K562 (cell line): ENCODE measurements around the gene DEGS1. TPM values are rescaled to one million over a fixed set of nuclear protein-coding genes. Genes with fewer than 3 reads are reported as not detected.

Experiments
- ATAC-seq: fragments of 200-7000 bp; cut with Tn5 transposase; 3 replicates; pipeline ENCODE4 v1.9.1; 2020; ENCODE audit warnings: moderate library complexity
- BruUV-seq: library from RNA; stranded (reverse); fragments of 400-500 nt; replicated peaks from 2 replicates; lab custom pipeline; 2021; lab: Mats Ljungman, UMichigan
- CTCF ChIA-PET: fragments of 300-600 bp; formaldehyde crosslinking; extraction: SDS; loops from one replicate; lab custom pipeline; 2021; ENCODE audit warnings: low intra/inter-chr PET ratio; lab: Yijun Ruan, JAX
- POLR2A ChIA-PET: fragments of 300-600, 350-650 bp; sonication (Branson Sonifier 250); formaldehyde crosslinking; extraction: SDS; loops from one replicate; lab custom pipeline; 2021; ENCODE audit warnings: antibody characterized with exemption, inconsistent platforms; lab: Yijun Ruan, JAX
- DNase-seq, 4 experiments: peaks; one replicate each; pipeline versions ENCODE4 v3.0.0 to v3.0.0-alpha.2; 2011 to 2018; ENCODE audit warnings: low spot score in 3 of 4, mixed read lengths in 3 of 4; ENCODE audit errors: extremely low read depth in 1 of 4
- FAIRE-seq: peaks from 2 replicates; lab custom pipeline; 2011; peaks lifted over from hg19 to GRCh38; lab: Jason Lieb, UNC
- H2AFZ ChIP-seq: 2 replicates; pipeline ENCODE4 v1.6.0; 2011; ENCODE audit warnings: low read depth, low read length, control low read depth, inconsistent platforms
- H3K27ac ChIP-seq: fragments of 200-600 bp; 3 replicates; pipeline ENCODE4 v1.8.0; 2011; ENCODE audit warnings: low read depth, mild to moderate bottlenecking, control low read depth, inconsistent platforms, low read length, moderate library complexity, mixed read lengths; ENCODE audit errors: extremely low read depth
- H3K27me3 ChIP-seq, 2 experiments: fragments of 300-600 bp in 1 of 2; 2 replicates in 1 of 2; 3 replicates in 1 of 2; pipeline versions ENCODE4 v1.6.0 to v1.8.0; 2011; ENCODE audit warnings: inconsistent platforms in 2 of 2, low read length in 2 of 2, mild to moderate bottlenecking in 1 of 2, mixed read lengths in 1 of 2, moderate library complexity in 1 of 2; ENCODE audit not compliant: control insufficient read depth in 2 of 2, insufficient read depth in 2 of 2
- H3K36me3 ChIP-seq: fragments of 300-600 bp; 3 replicates; pipeline ENCODE4 v1.8.0; 2011; ENCODE audit warnings: mild to moderate bottlenecking, low read length, inconsistent platforms; ENCODE audit not compliant: control insufficient read depth, insufficient read depth
- H3K4me1 ChIP-seq, 2 experiments: fragments of 200-600 bp in 1 of 2; replicated peaks in 1 of 2; 2 replicates in 1 of 2; 3 replicates in 1 of 2; pipeline versions ENCODE4 v1.5.1 to v1.8.0; 2011; ENCODE audit warnings: inconsistent platforms in 2 of 2, low read length in 2 of 2, mild to moderate bottlenecking in 1 of 2, mixed read lengths in 1 of 2, moderate library complexity in 1 of 2; ENCODE audit not compliant: control insufficient read depth in 2 of 2, insufficient read depth in 2 of 2
- H3K4me2 ChIP-seq: 2 replicates; pipeline ENCODE4 v1.6.1; 2011; ENCODE audit warnings: low read length, control low read depth, inconsistent platforms, mixed read lengths; ENCODE audit not compliant: insufficient read depth
- H3K4me3 ChIP-seq: fragments of 200-600 bp; sonication (generic), shearing (Covaris generic); 2 replicates; pipeline ENCODE4 v1.5.1; 2016; ENCODE audit warnings: control low read depth, inconsistent platforms
- H3K79me2 ChIP-seq: fragments of 200-600 bp; 3 replicates; pipeline ENCODE4 v1.8.0; 2011; ENCODE audit warnings: low read length, inconsistent platforms; ENCODE audit not compliant: control insufficient read depth, insufficient read depth
- H3K9ac ChIP-seq, 2 experiments: 2 replicates each; pipeline versions ENCODE4 v1.6.0 to v1.6.1; 2011; ENCODE audit warnings: low read depth in 2 of 2, low read length in 2 of 2, control low read depth in 1 of 2, inconsistent platforms in 1 of 2, mild to moderate bottlenecking in 1 of 2, mixed read lengths in 1 of 2; ENCODE audit not compliant: insufficient read depth in 1 of 2
- H3K9me1 ChIP-seq: one replicate; pipeline ENCODE4 v1.6.0; 2011; ENCODE audit warnings: inconsistent platforms, mild to moderate bottlenecking, low read length, moderate library complexity; ENCODE audit not compliant: control insufficient read depth, insufficient read depth
- H3K9me3 ChIP-seq: replicated peaks from 2 replicates; pipeline ENCODE4 v1.5.1; 2011; ENCODE audit warnings: low read depth, low read length, inconsistent platforms; ENCODE audit not compliant: control insufficient read depth, insufficient read depth
- H4K20me1 ChIP-seq: replicated peaks from 2 replicates; pipeline ENCODE4 v1.6.1; 2011; ENCODE audit warnings: low read length, inconsistent platforms, mixed read lengths; ENCODE audit not compliant: control insufficient read depth, insufficient read depth
- ETS1 ChIP-seq: conservative IDR thresholded peaks from 2 replicates; pipeline ENCODE4 v1.6.1; 2011; ENCODE audit warnings: low read depth, mild to moderate bottlenecking, low read length; ENCODE audit not compliant: control insufficient read depth
- FOXM1 ChIP-seq, 2 experiments: fragments of 450-650 bp in 1 of 2; sonication (generic) in 1 of 2; formaldehyde crosslinking in 1 of 2; IDR thresholded peaks; 2 replicates each; pipeline versions ENCODE4 v1.6.1 to v1.9.0; 2017 to 2022; ENCODE audit warnings: low read depth in 2 of 2, mild to moderate bottlenecking in 2 of 2, missing genetic modification reagents in 1 of 2, moderate library complexity in 1 of 2
- HEY1 ChIP-seq: fragments of 250-450 bp; sonication (Bioruptor Pico); IDR thresholded peaks from 2 replicates; pipeline ENCODE4 v1.5.0; 2020; ENCODE audit warnings: mild to moderate bottlenecking, moderate library complexity, borderline replicate concordance
- HNRNPUL1 ChIP-seq: fragments of 200-400 bp; formaldehyde crosslinking; IDR thresholded peaks from 2 replicates; pipeline ENCODE4 v1.6.1; 2017; ENCODE audit warnings: low read length
- IFI16 ChIP-seq: fragments of 250-450 bp; sonication (Bioruptor Pico); IDR thresholded peaks from 2 replicates; pipeline ENCODE4 v2.1.2; 2022; ENCODE audit warnings: mild to moderate bottlenecking, inconsistent platforms
- KDM5B ChIP-seq: fragments of 200-600 bp; sonication (generic); IDR thresholded peaks from 2 replicates; pipeline ENCODE4 v1.6.1; 2012; ENCODE audit warnings: low read depth, mild to moderate bottlenecking, moderate library complexity, low read length, control low read depth, inconsistent platforms; ENCODE audit not compliant: insufficient replicate concordance
- KLF1 ChIP-seq: fragments of 450-650 bp; IDR thresholded peaks from 2 replicates; pipeline ENCODE4 v1.6.1; 2016; ENCODE audit warnings: missing genetic modification characterization, missing compliant biosample characterization
- LEF1 ChIP-seq: fragments of 450-650 bp; IDR thresholded peaks from 2 replicates; pipeline ENCODE4 v1.6.1; 2016; ENCODE audit warnings: mild to moderate bottlenecking
- NCOA6 ChIP-seq: fragments of 450-650 bp; IDR thresholded peaks from 2 replicates; pipeline ENCODE4 v1.6.1; 2017; ENCODE audit warnings: mild to moderate bottlenecking
- NUFIP1 ChIP-seq: fragments of 450-650 bp; IDR thresholded peaks from 2 replicates; pipeline ENCODE4 v1.6.1; 2018; ENCODE audit not compliant: partially characterized antibody
- PRPF4 ChIP-seq: fragments of 200-400 bp; formaldehyde crosslinking; IDR thresholded peaks from one replicate; pipeline ENCODE4 v1.6.1; 2017; ENCODE audit warnings: low read length, low read depth, mild to moderate bottlenecking; ENCODE audit not compliant: insufficient read depth, poor library complexity, severe bottlenecking
- SMAD4 ChIP-seq: fragments of 250-450 bp; sonication (Bioruptor Pico); conservative IDR thresholded peaks from 2 replicates; pipeline ENCODE4 v1.8.0; 2021; ENCODE audit warnings: inconsistent platforms, mild to moderate bottlenecking, moderate library complexity
- SMARCC2 ChIP-seq: fragments of 450-650 bp; IDR thresholded peaks from 2 replicates; pipeline ENCODE4 v1.6.1; 2017; ENCODE audit warnings: antibody characterized with exemption, moderate library complexity, mild to moderate bottlenecking, low read depth
- TARDBP ChIP-seq: fragments of 450-650 bp; IDR thresholded peaks from 2 replicates; pipeline ENCODE4 v1.6.1; 2016
- ZC3H11A ChIP-seq: IDR thresholded peaks from 2 replicates; pipeline ENCODE4 v1.6.1; 2012; ENCODE audit warnings: low read depth, low read length, improper control_type of control experiment
- ZNF143 ChIP-seq: sonication (generic); formaldehyde crosslinking; IDR thresholded peaks from 2 replicates; pipeline ENCODE4 v1.9.0; 2022; ENCODE audit warnings: mild to moderate bottlenecking, missing genetic modification reagents
- ZNF184 ChIP-seq: sonication (generic); formaldehyde crosslinking; IDR thresholded peaks from 2 replicates; pipeline ENCODE4 v1.5.0; 2020; ENCODE audit warnings: missing genetic modification reagents
- ZNF239 ChIP-seq: fragments of 250-450 bp; sonication (Bioruptor Pico); IDR thresholded peaks from 2 replicates; pipeline ENCODE4 v1.4.0; 2020; ENCODE audit warnings: mild to moderate bottlenecking
- ZNF274 ChIP-seq: IDR thresholded peaks from 2 replicates; pipeline ENCODE4 v1.6.1; 2011; ENCODE audit warnings: low read depth, mild to moderate bottlenecking, low read length, moderate library complexity, borderline replicate concordance
- ZNF75A ChIP-seq: fragments of 450-650 bp; formaldehyde crosslinking; IDR thresholded peaks from 2 replicates; pipeline ENCODE4 v1.4.0; 2020; ENCODE audit warnings: mild to moderate bottlenecking
- ZNF79 ChIP-seq: fragments of 250-450 bp; sonication (Bioruptor Pico); IDR thresholded peaks from 2 replicates; pipeline ENCODE4 v1.4.0; 2020; ENCODE audit warnings: low read depth, mild to moderate bottlenecking, moderate library complexity
- WGBS: fragments of 100-300 bp; shearing (Covaris generic); methylation state at CpG from one replicate; pipeline ENCODE4 v1.1.6; 2016; ENCODE audit warnings: low coverage, mixed read lengths; ENCODE audit not compliant: insufficient coverage; ENCODE audit errors: missing lambda C conversion rate; 5-methylcytosine and 5-hydroxymethylcytosine counted together
- in situ Hi-C: fragments of 300-500 bp; cut with MboI; formaldehyde crosslinking; loops from 4 replicates; pipeline ENCODE4 v1.15.0; 2018; ENCODE audit warnings: inconsistent platforms, mixed read lengths
- intact Hi-C: fragments of 100-400 bp; cut with micrococcal nuclease; formaldehyde crosslinking; loops from 2 replicates; pipeline ENCODE4 v1.14.2; 2022
- polyA plus RNA-seq, 8 experiments: library from polyadenylated mRNA; depleted of rRNA in 4 of 8; stranded (reverse) in 5 of 8; unstranded in 3 of 8; fragments of >200 nt; fragmentation: Nextera tagmentation in 2 of 8; fragmentation: Illumina TruSeq in 1 of 8; extraction: Ambion mirVana in 2 of 8; extraction: Trizol in 1 of 8; gene quantifications; 2 replicates each; pipeline versions ENCODE4 v1.2.1 to v1.2.3, GENCODE V29; 2011 to 2014; ENCODE audit warnings: inconsistent platforms in 1 of 8, missing spikeins in 1 of 8
- total RNA-seq, 7 experiments: library from RNA; depleted of rRNA in 6 of 7; stranded (reverse); fragments of >200 nt in 6 of 7; fragmentation: Illumina TruSeq in 2 of 7; extraction: Trizol in 2 of 7; gene quantifications; 2 replicates each; pipeline versions ENCODE4 v1.2.1 to v1.2.3, GENCODE V29; 2011 to 2021; ENCODE audit warnings: low replicate concordance in 1 of 7
- TF ChIP-seq, protein P1 (sequence below): sonication (generic); formaldehyde crosslinking; IDR thresholded peaks from 2 replicates; pipeline ENCODE4 v1.8.0; 2022; ENCODE audit warnings: mild to moderate bottlenecking, missing genetic modification reagents

DEGS1 gene
- total and polyA plus RNA-seq, 9 of the 15 experiments (the other 6 are each of a cell fraction or from before 2014, with no cell fraction given) = 12.3 to 95.0 (median 38.8) TPM

DNA sequence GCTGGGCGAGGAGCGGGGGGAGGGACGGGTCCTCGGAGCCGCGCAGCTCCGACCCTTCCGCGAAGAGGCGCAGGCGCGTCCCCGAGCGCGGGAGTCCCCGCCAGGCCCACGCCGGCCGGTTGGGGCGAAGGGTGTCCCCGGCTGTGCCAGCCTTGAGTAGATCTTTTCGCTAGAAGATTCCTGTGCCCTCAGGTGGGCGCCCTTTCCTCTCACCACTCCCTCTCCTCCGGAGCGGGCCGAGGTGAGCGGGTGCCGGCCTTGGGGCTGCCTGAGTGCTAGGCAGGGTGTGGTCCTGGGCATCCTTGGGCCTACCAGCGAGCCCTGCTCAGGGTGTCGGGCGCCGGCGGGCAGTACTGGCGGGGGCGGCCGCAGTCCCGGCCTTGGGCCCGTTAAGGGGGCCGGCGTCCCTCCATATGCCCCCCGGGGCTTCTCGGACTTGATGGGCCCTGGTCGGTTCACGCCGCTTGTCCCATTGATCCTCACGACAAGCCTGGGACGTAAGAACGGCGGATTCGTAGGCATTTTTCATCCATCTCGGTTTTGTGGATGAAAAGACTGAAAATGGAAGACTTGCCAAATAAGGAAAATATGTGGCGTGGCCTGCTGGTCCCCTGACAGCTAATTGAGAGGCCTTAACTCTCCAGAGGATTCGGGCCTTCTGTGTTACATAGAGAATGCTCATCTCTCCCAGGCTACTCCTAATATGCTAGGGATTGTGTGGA is 712 bp downstream of the DEGS1 start:
- in situ Hi-C loops = no loop called here
- Histone ChIP-seq H3K9ac (peak overlapping the region; percentile 91 to 97), H3K4me1 (peaks cover 14 to 31% of the 10 kb centered on the region in 2 experiments; a peak in 4 of 5 replicates), H3K9me3 (no peaks in the 10 kb centered on the region; the same call in 1 of the 2 replicates), H2AFZ (peak overlapping the region; percentile 96), H3K4me3 (peak overlapping the region; percentile 82), H4K20me1 (0 out of 2 replicates have a peak, but pooled peaks cover 3% of the 10 kb centered on the region), H3K36me3 (peaks cover 28% of the 10 kb centered on the region), H3K27me3 (no peaks in the 10 kb centered on the region), H3K27ac (peak overlapping the region; percentile 93), H3K4me2 (peak overlapping the region; percentile 79), H3K79me2 (peaks cover 56% of the 10 kb centered on the region), H3K9me1 (no peaks in the 10 kb centered on the region)
- ATAC-seq (peak; percentile 81), FAIRE-seq (peak; percentile 19), DNase-seq (peak in 3 of 4 experiments; percentile 77 to 87 (median 81))
- ChIA-PET POLR2A (interaction anchor here (0.8 to 2.9 kb wide), 6 partner anchors 9 to 24 kb away, joined by 3 to 10 read pairs (median 6); no protein-coding TSS in a partner anchor), CTCF (interaction anchor here (1.0 kb wide), 1 partner anchor 68 kb away, joined by 4 read pairs; no protein-coding TSS in a partner anchor)
- WGBS = under 1% methylated on average over 50 of the region's 53 CpGs
- intact Hi-C loops = loop anchor here (2.0 to 5.0 kb wide), 2 partner anchors 23 to 149 kb away; partner anchors contain the start of gene NVL
- BruUV-seq = no TSS peak
- TF ChIP-seq ZNF143 (CRISPR knock-in tag) (no peak; the same call in 1 of the 2 replicates), KDM5B (peak; percentile 36), SMARCC2 (no peak), TARDBP (no peak), ZNF79 (CRISPR knock-in tag) (no peak), PRPF4 (peak; percentile 8), ZNF239 (CRISPR knock-in tag) (no peak), ETS1 (0 out of 2 replicates have a peak, but pooled peaks have one; percentile 32), LEF1 (no peak), ZNF184 (CRISPR knock-in tag) (no peak), HEY1 (no peak), KLF1 (tag) (no peak), ZC3H11A (no peak), ZNF274 (no peak), NUFIP1 (no peak), HNRNPUL1 (no peak), ZNF75A (CRISPR knock-in tag) (no peak), NCOA6 (no peak), SMAD4 (no peak), FOXM1 (IDR thresholded peaks at IDR 0.05; ENCODE audit: low read depth) (no peak), FOXM1 (CRISPR knock-in tag; IDR thresholded peaks at IDR 0.05; ENCODE audit: low read depth) (no peak), IFI16 (no peak)
- TF ChIP-seq, protein P1, sequence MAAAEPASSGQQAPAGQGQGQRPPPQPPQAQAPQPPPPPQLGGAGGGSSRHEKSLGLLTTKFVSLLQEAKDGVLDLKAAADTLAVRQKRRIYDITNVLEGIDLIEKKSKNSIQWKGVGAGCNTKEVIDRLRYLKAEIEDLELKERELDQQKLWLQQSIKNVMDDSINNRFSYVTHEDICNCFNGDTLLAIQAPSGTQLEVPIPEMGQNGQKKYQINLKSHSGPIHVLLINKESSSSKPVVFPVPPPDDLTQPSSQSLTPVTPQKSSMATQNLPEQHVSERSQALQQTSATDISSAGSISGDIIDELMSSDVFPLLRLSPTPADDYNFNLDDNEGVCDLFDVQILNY (CRISPR knock-in tag) = 0 out of 2 replicates have a peak, but pooled peaks have one; percentile 34
